IMR-90 (cell line): ENCODE data around the gene SCN8A. TPM values are rescaled to one million over a fixed set of nuclear protein-coding genes. Genes with fewer than 3 reads are reported as not detected.

ENCODE experiments used
- ATAC-seq: fragments of 200-7000 bp; cut with Tn5 transposase; 2 replicates; pipeline ENCODE4 v1.9.1; 2020; ENCODE audit warnings: low read depth, mild to moderate bottlenecking, moderate library complexity
- BruUV-seq: library from RNA; stranded (reverse); fragments of 400-500 nt; replicated peaks from 2 replicates; lab custom pipeline; 2021; lab: Mats Ljungman, UMichigan
- CTCF ChIA-PET: fragments of 300-600 bp; formaldehyde crosslinking; extraction: SDS; loops from one replicate; lab custom pipeline; 2021; ENCODE audit warnings: antibody characterized with exemption; lab: Yijun Ruan, JAX
- POLR2A ChIA-PET: fragments of 300-600 bp; sonication (Branson Sonifier 250); formaldehyde crosslinking; loops from one replicate; lab custom pipeline; 2022; ENCODE audit warnings: antibody characterized with exemption; ENCODE audit not compliant: unreplicated experiment; lab: Charles Lee
- DNase-seq: peaks from one replicate; pipeline ENCODE4 v3.0.0; 2013
- H2AFZ ChIP-seq: replicated peaks from 2 replicates; pipeline ENCODE3; 2013; ENCODE audit warnings: low read length, mild to moderate bottlenecking; ENCODE audit not compliant: poor library complexity
- H2AK5ac ChIP-seq: 2 replicates; pipeline ENCODE4 v1.6.1; 2013; ENCODE audit warnings: low read depth, low read length, inconsistent platforms
- H2AK9ac ChIP-seq: replicated peaks from 2 replicates; pipeline ENCODE3; 2013; ENCODE audit warnings: mild to moderate bottlenecking, low read depth, low read length, moderate library complexity; ENCODE audit not compliant: poor library complexity
- H2BK120ac ChIP-seq: 2 replicates; pipeline ENCODE4 v1.6.1; 2013; ENCODE audit warnings: low read depth, low read length, inconsistent platforms
- H2BK15ac ChIP-seq: 3 replicates; pipeline ENCODE4 v1.6.1; 2013; ENCODE audit warnings: low read depth, low read length, inconsistent platforms
- H2BK20ac ChIP-seq: 2 replicates; pipeline ENCODE4 v1.6.1; 2013; ENCODE audit warnings: low read depth, mild to moderate bottlenecking, inconsistent platforms, low read length, moderate library complexity
- H2BK5ac ChIP-seq: 2 replicates; pipeline ENCODE4 v1.6.1; 2013; ENCODE audit warnings: mild to moderate bottlenecking, low read depth, low read length, inconsistent platforms; ENCODE audit not compliant: poor library complexity, severe bottlenecking
- H3K14ac ChIP-seq: replicated peaks from 2 replicates; pipeline ENCODE4 v1.6.1; 2013; ENCODE audit warnings: low read depth, low read length, inconsistent platforms
- H3K18ac ChIP-seq: 2 replicates; pipeline ENCODE4 v1.6.1; 2013; ENCODE audit warnings: low read depth, low read length, control low read depth
- H3K23ac ChIP-seq: 2 replicates; pipeline ENCODE4 v1.6.1; 2013; ENCODE audit warnings: low read depth, low read length, inconsistent platforms
- H3K27ac ChIP-seq: 2 replicates; pipeline ENCODE4 v1.5.1; 2013; ENCODE audit warnings: mild to moderate bottlenecking, control low read depth, low read length; ENCODE audit not compliant: insufficient read depth
- H3K27me3 ChIP-seq: 2 replicates; pipeline ENCODE4 v1.6.1; 2013; ENCODE audit warnings: low read length; ENCODE audit not compliant: control insufficient read depth, insufficient read depth
- H3K36me3 ChIP-seq: 2 replicates; pipeline ENCODE4 v1.6.1; 2013; ENCODE audit warnings: low read length, mixed read lengths; ENCODE audit not compliant: control insufficient read depth, insufficient read depth
- H3K4ac ChIP-seq: 2 replicates; pipeline ENCODE4 v1.6.1; 2013; ENCODE audit warnings: low read depth, low read length, inconsistent platforms
- H3K4me1 ChIP-seq: 2 replicates; pipeline ENCODE4 v1.6.1; 2013; ENCODE audit warnings: low read length, mixed read lengths; ENCODE audit not compliant: control insufficient read depth, insufficient read depth
- H3K4me2 ChIP-seq: 2 replicates; pipeline ENCODE4 v1.6.1; 2013; ENCODE audit warnings: low read depth, mild to moderate bottlenecking, control low read depth, low read length, moderate library complexity
- H3K4me3 ChIP-seq: 2 replicates; pipeline ENCODE4 v1.5.1; 2013; ENCODE audit warnings: low read depth, mild to moderate bottlenecking, control low read depth, low read length, moderate library complexity; ENCODE audit not compliant: insufficient read depth
- H3K56ac ChIP-seq: 2 replicates; pipeline ENCODE4 v1.6.1; 2013; ENCODE audit warnings: low read length, inconsistent platforms; ENCODE audit not compliant: insufficient read depth; ENCODE audit errors: extremely low read depth
- H3K79me1 ChIP-seq, 2 experiments: 2 replicates each; pipeline ENCODE4 v1.6.1; 2013; ENCODE audit warnings: low read length in 2 of 2, inconsistent platforms in 1 of 2, low read depth in 1 of 2
- H3K9ac ChIP-seq: 2 replicates; pipeline ENCODE4 v1.6.1; 2013; ENCODE audit warnings: low read depth, low read length, control low read depth
- H3K9me1 ChIP-seq: 2 replicates; pipeline ENCODE4 v1.6.1; 2013; ENCODE audit warnings: low read length, inconsistent platforms; ENCODE audit not compliant: insufficient read depth
- H3K9me3 ChIP-seq: 2 replicates; pipeline ENCODE4 v1.6.1; 2013; ENCODE audit warnings: low read length; ENCODE audit not compliant: control insufficient read depth, insufficient read depth
- H4K20me1 ChIP-seq: 2 replicates; pipeline ENCODE4 v1.6.1; 2013; ENCODE audit warnings: low read length, inconsistent platforms; ENCODE audit not compliant: insufficient read depth
- H4K5ac ChIP-seq: 2 replicates; pipeline ENCODE4 v1.6.1; 2013; ENCODE audit warnings: mild to moderate bottlenecking, low read depth, low read length, control low read depth
- H4K8ac ChIP-seq, 2 experiments: 2 replicates each; pipeline ENCODE4 v1.6.1; 2013; ENCODE audit warnings: low read depth in 2 of 2, low read length in 2 of 2, control low read depth in 1 of 2, inconsistent platforms in 1 of 2
- H4K91ac ChIP-seq: 2 replicates; pipeline ENCODE4 v1.6.1; 2013; ENCODE audit warnings: low read depth, low read length, inconsistent platforms; ENCODE audit not compliant: insufficient read depth
- BHLHE40 ChIP-seq: fragments of 150-350 bp; IDR thresholded peaks from 2 replicates; pipeline ENCODE4 v1.6.1; 2016; ENCODE audit warnings: mild to moderate bottlenecking, low read depth, low read length
- CEBPB ChIP-seq: IDR thresholded peaks from 2 replicates; pipeline ENCODE4 v1.6.1; 2012; ENCODE audit warnings: low read depth, low read length, improper control_type of control experiment
- CHD1 ChIP-seq: IDR thresholded peaks from 2 replicates; pipeline ENCODE4 v1.6.1; 2012; ENCODE audit warnings: low read depth, low read length, improper control_type of control experiment
- MAFK ChIP-seq: IDR thresholded peaks from 2 replicates; pipeline ENCODE4 v1.6.1; 2012; ENCODE audit warnings: low read depth, low read length, improper control_type of control experiment
- MAZ ChIP-seq: IDR thresholded peaks from 2 replicates; pipeline ENCODE4 v1.6.1; 2012; ENCODE audit warnings: low read depth, mild to moderate bottlenecking, low read length, improper control_type of control experiment, moderate library complexity, borderline replicate concordance
- MXI1 ChIP-seq: IDR thresholded peaks from 2 replicates; pipeline ENCODE4 v1.6.1; 2012; ENCODE audit warnings: low read depth, mild to moderate bottlenecking, low read length, moderate library complexity, borderline replicate concordance
- NFE2L2 ChIP-seq: fragments of 150-350 bp; IDR thresholded peaks from 2 replicates; pipeline ENCODE4 v1.6.1; 2016; ENCODE audit warnings: low read depth, mild to moderate bottlenecking, low read length
- POLR2A ChIP-seq: IDR thresholded peaks from 2 replicates; pipeline ENCODE4 v1.6.1; 2012; ENCODE audit warnings: mild to moderate bottlenecking, low read depth, low read length
- RAD21 ChIP-seq: IDR thresholded peaks from 2 replicates; pipeline ENCODE4 v1.6.1; 2012; ENCODE audit warnings: low read length, improper control_type of control experiment
- RCOR1 ChIP-seq: IDR thresholded peaks from 2 replicates; pipeline ENCODE4 v1.6.1; 2012; ENCODE audit warnings: mild to moderate bottlenecking, low read length, improper control_type of control experiment; ENCODE audit not compliant: insufficient replicate concordance
- RFX5 ChIP-seq: IDR thresholded peaks from 2 replicates; pipeline ENCODE4 v1.8.0; 2012; ENCODE audit warnings: low read depth, mild to moderate bottlenecking, low read length, moderate library complexity
- SMC3 ChIP-seq: fragments of 150-350 bp; IDR thresholded peaks from 2 replicates; pipeline ENCODE4 v1.6.1; 2016; ENCODE audit warnings: low read depth, mild to moderate bottlenecking, antibody characterized with exemption, low read length, moderate library complexity
- dilution Hi-C: fragments of 300-500 bp; cut with HindIII; formaldehyde crosslinking; loops from one replicate; pipeline ENCODE4 v1.14.3; 2018; ENCODE audit warnings: low sequenced_read_pairs; ENCODE audit not compliant: unreplicated experiment
- in situ Hi-C: fragments of 300-500 bp; cut with MboI; formaldehyde crosslinking; loops from 3 replicates; pipeline ENCODE4 v1.14.3; 2019; ENCODE audit warnings: low sequenced_read_pairs, inconsistent platforms, mixed read lengths
- intact Hi-C: fragments of 100-400 bp; cut with micrococcal nuclease; formaldehyde crosslinking; loops from 2 replicates; pipeline ENCODE4 v1.10.0; 2022
- polyA plus RNA-seq, 3 experiments: library from polyadenylated mRNA; depleted of rRNA; stranded (reverse); fragments of >200 nt; gene quantifications; 2 replicates each; pipeline ENCODE4 v1.2.3, GENCODE V29; 2012; ENCODE audit warnings: low replicate concordance in 1 of 3
- total RNA-seq: library from RNA; depleted of rRNA; stranded (reverse); fragments of >200 nt; gene quantifications from 2 replicates; pipeline ENCODE4 v1.2.3, GENCODE V29; 2012
- TF ChIP-seq, protein P1 (sequence below): conservative IDR thresholded peaks from 2 replicates; pipeline ENCODE4 v1.5.1; 2012; ENCODE audit warnings: mild to moderate bottlenecking, low read depth, low read length, improper control_type of control experiment
- TF ChIP-seq, protein P2 (sequence below): fragments of 150-350 bp; IDR thresholded peaks from 2 replicates; pipeline ENCODE4 v1.6.1; 2017; ENCODE audit warnings: mild to moderate bottlenecking, antibody characterized with exemption, low read length, low read depth

SCN8A gene
- total and polyA plus RNA-seq, 2 of the 4 experiments (the other 2 are of a cell fraction) = 6.9 to 19.7 TPM

DNA sequence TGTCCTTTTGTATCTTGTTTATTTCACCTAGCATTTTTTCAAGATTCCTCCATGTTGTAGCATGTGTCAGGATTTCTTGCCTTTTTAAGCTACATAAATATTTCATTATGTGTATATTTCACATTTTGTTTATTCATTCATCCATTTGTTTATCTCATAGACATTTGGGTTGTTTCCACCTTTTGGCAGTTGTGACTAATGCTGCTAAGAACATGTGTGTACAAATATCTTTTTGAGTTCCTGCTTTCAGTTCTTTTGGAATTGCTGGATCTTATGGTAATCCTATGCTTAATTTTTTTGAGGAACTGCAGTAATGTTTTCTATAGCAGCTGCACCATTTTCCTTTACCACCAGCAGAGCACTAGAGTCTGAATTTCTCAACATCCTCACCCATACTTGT lies 62.4 kb downstream of the SCN8A start:
- CTCF ChIA-PET = no interaction called here
- H4K8ac ChIP-seq = no peak overlapping the region
- no peak overlapping the region for H2BK20ac ChIP-seq
- no peaks in the 10 kb centered on the region for H3K9me3 ChIP-seq
- no peak overlapping the region for H3K4me3 ChIP-seq
- peaks cover 1% of the 10 kb centered on the region; the same call in 1 of the 2 replicates for H4K20me1 ChIP-seq
- no peak overlapping the region for H4K5ac ChIP-seq
- no TSS peak for BruUV-seq
- H3K36me3 ChIP-seq = no peaks in the 10 kb centered on the region
- no peak overlapping the region for H2BK5ac ChIP-seq
- peak; percentile 31 for DNase-seq
- H3K56ac ChIP-seq = no peak overlapping the region
- no peak overlapping the region for H3K27ac ChIP-seq
- intact Hi-C loops = no loop called here
- TF ChIP-seq BHLHE40 = no peak
- no peak for TF ChIP-seq NFE2L2
- TF ChIP-seq RCOR1 = no peak
- no peak for TF ChIP-seq CEBPB
- TF ChIP-seq POLR2A = no peak
- TF ChIP-seq RAD21 = no peak
- TF ChIP-seq MAZ = no peak
- TF ChIP-seq, protein P1, sequence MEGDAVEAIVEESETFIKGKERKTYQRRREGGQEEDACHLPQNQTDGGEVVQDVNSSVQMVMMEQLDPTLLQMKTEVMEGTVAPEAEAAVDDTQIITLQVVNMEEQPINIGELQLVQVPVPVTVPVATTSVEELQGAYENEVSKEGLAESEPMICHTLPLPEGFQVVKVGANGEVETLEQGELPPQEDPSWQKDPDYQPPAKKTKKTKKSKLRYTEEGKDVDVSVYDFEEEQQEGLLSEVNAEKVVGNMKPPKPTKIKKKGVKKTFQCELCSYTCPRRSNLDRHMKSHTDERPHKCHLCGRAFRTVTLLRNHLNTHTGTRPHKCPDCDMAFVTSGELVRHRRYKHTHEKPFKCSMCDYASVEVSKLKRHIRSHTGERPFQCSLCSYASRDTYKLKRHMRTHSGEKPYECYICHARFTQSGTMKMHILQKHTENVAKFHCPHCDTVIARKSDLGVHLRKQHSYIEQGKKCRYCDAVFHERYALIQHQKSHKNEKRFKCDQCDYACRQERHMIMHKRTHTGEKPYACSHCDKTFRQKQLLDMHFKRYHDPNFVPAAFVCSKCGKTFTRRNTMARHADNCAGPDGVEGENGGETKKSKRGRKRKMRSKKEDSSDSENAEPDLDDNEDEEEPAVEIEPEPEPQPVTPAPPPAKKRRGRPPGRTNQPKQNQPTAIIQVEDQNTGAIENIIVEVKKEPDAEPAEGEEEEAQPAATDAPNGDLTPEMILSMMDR = no peak
- TF ChIP-seq SMC3 = no peak
- TF ChIP-seq CHD1 = no peak
- no peak for TF ChIP-seq RFX5
- no peak for TF ChIP-seq MAFK
- TF ChIP-seq MXI1 = no peak
- TF ChIP-seq, protein P2, sequence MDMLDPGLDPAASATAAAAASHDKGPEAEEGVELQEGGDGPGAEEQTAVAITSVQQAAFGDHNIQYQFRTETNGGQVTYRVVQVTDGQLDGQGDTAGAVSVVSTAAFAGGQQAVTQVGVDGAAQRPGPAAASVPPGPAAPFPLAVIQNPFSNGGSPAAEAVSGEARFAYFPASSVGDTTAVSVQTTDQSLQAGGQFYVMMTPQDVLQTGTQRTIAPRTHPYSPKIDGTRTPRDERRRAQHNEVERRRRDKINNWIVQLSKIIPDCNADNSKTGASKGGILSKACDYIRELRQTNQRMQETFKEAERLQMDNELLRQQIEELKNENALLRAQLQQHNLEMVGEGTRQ = no peak
- H3K4me1 ChIP-seq = no peaks in the 10 kb centered on the region
- no peak overlapping the region for H3K23ac ChIP-seq
- no peak overlapping the region for H3K4me2 ChIP-seq
- no peaks in the 10 kb centered on the region for H3K27me3 ChIP-seq
- H2AK5ac ChIP-seq = no peak overlapping the region
- no peak overlapping the region for H2BK15ac ChIP-seq
- no peaks in the 10 kb centered on the region for H3K9me1 ChIP-seq
- in situ Hi-C loops = no loop called here
- H3K14ac ChIP-seq = no peak overlapping the region
- H3K9ac ChIP-seq = no peak overlapping the region
- H4K91ac ChIP-seq = no peak overlapping the region
- ATAC-seq = peak; percentile 35
- no peak overlapping the region for H2AK9ac ChIP-seq
- H3K18ac ChIP-seq = no peak overlapping the region
- no peak overlapping the region for H3K4ac ChIP-seq
- dilution Hi-C loops = no loop called here
- POLR2A ChIA-PET = no interaction called here
- H2BK120ac ChIP-seq = no peak overlapping the region
- no peak overlapping the region for H2AFZ ChIP-seq
- peaks cover 3 to 22% of the 10 kb centered on the region in 2 experiments; a peak in 3 of 4 replicates for H3K79me1 ChIP-seq
